HG03039 (cell line): ENCODE data around the gene THADA.
A peak's percentile ranks its signal among the peaks of the same experiment; 100 is the strongest.

ENCODE experiments used
- ATAC-seq: cut with Tn5 transposase; IDR thresholded peaks from one replicate; pipeline ENCODE4 v1.9.1; 2021; ENCODE audit warnings: mild to moderate bottlenecking, moderate library complexity; ENCODE audit not compliant: unreplicated experiment

THADA gene

GRCh38 chr2:43445781-43446180 lies 150.1 kb downstream of the THADA start:
- no peak for ATAC-seq

GRCh38 chr2:43444989-43445645 lies 150.7 kb downstream of the THADA start:
- ATAC-seq = no peak

GRCh38 chr2:43443282-43443681 lies 152.6 kb downstream of the THADA start:
- ATAC-seq = no peak

- ATAC-seq = no peak
Measured at GRCh38 chr2:43441195-43441594, 154.6 kb downstream of the THADA start.

- ATAC-seq = no peak
Measured at GRCh38 chr2:43438858-43439655, 156.8 kb downstream of the THADA start.

- no peak for ATAC-seq
Measured at GRCh38 chr2:43438342-43438741, 157.5 kb downstream of the THADA start.

GRCh38 chr2:43437363-43437762 lies 158.5 kb downstream of the THADA start:
- no peak for ATAC-seq

- ATAC-seq = no peak
Measured at GRCh38 chr2:43436431-43436830, 159.4 kb downstream of the THADA start.

- no peak for ATAC-seq
Measured at GRCh38 chr2:43435746-43436145, 160.1 kb downstream of the THADA start.

- ATAC-seq = no peak
Measured at GRCh38 chr2:43430489-43430888, 165.3 kb downstream of the THADA start.

- no peak for ATAC-seq
Measured at GRCh38 chr2:43429369-43429768, 166.5 kb downstream of the THADA start.

GRCh38 chr2:43427032-43427424 lies 168.8 kb downstream of the THADA start:
- no peak for ATAC-seq

- ATAC-seq = peak; percentile 84
Measured at GRCh38 chr2:43426305-43427031, 169.4 kb downstream of the THADA start.

- no peak for ATAC-seq
Measured at GRCh38 chr2:43425659-43426058, 170.2 kb downstream of the THADA start.

- no peak for ATAC-seq
Measured at GRCh38 chr2:43424262-43425207, 171.3 kb downstream of the THADA start.

GRCh38 chr2:43423941-43424261 lies 171.9 kb downstream of the THADA start:
- no peak for ATAC-seq

GRCh38 chr2:43421194-43421593 lies 174.6 kb downstream of the THADA start:
- ATAC-seq = no peak

GRCh38 chr2:43420389-43420801 lies 175.4 kb downstream of the THADA start:
- ATAC-seq = no peak

GRCh38 chr2:43419876-43420275 lies 176.0 kb downstream of the THADA start:
- no peak for ATAC-seq

- no peak for ATAC-seq
Measured at GRCh38 chr2:43419243-43419642, 176.6 kb downstream of the THADA start.

- no peak for ATAC-seq
Measured at GRCh38 chr2:43418680-43419079, 177.2 kb downstream of the THADA start.
